Fibroblast of lung (primary cell): ENCODE measurements around the gene COL11A1. TPM values are rescaled to one million over a fixed set of nuclear protein-coding genes. Genes with fewer than 3 reads are reported as not detected.

Experiments used
- DNase-seq, 2 donors: peaks; one replicate each; pipeline versions ENCODE4 v3.0.0 to v3.0.0-alpha.2; 2010; ENCODE audit warnings: low read depth in 2 of 2
- H2AFZ ChIP-seq: 2 replicates; pipeline ENCODE4 v1.5.1; 2012; ENCODE audit warnings: low read length, control low read depth, inconsistent platforms
- H3K27ac ChIP-seq: 2 replicates; pipeline ENCODE4 v1.5.1; 2011; ENCODE audit warnings: low read length, control low read depth; ENCODE audit not compliant: insufficient read depth
- H3K27me3 ChIP-seq: 2 replicates; pipeline ENCODE4 v1.5.1; 2011; ENCODE audit warnings: mild to moderate bottlenecking, low read length; ENCODE audit not compliant: control insufficient read depth, insufficient read depth
- H3K36me3 ChIP-seq: 2 replicates; pipeline ENCODE4 v1.5.1; 2011; ENCODE audit warnings: low read length; ENCODE audit not compliant: control insufficient read depth, insufficient read depth
- H3K4me1 ChIP-seq: 2 replicates; pipeline ENCODE4 v1.5.1; 2011; ENCODE audit warnings: low read length; ENCODE audit not compliant: control insufficient read depth, insufficient read depth; ENCODE audit errors: extremely low read depth
- H3K4me2 ChIP-seq: 2 replicates; pipeline ENCODE4 v1.5.1; 2011; ENCODE audit warnings: low read length, control low read depth; ENCODE audit not compliant: insufficient read depth; ENCODE audit errors: extremely low read depth
- H3K4me3 ChIP-seq, 4 experiments: fragments of 200-600 bp in 1 of 4; sonication (generic) in 1 of 4; replicated peaks in 1 of 4; 2 replicates each; pipeline ENCODE4 v1.5.1; 2011 to 2016; ENCODE audit warnings: low read length in 4 of 4, low read depth in 3 of 4, mild to moderate bottlenecking in 3 of 4, control low read depth in 2 of 4, inconsistent platforms in 1 of 4, mixed read lengths in 1 of 4; ENCODE audit not compliant: insufficient read depth in 1 of 4; ENCODE audit errors: control extremely low read depth in 1 of 4
- H3K79me2 ChIP-seq: 2 replicates; pipeline ENCODE4 v1.5.1; 2012; ENCODE audit warnings: mild to moderate bottlenecking, low read length, inconsistent platforms; ENCODE audit not compliant: control insufficient read depth, insufficient read depth
- H3K9ac ChIP-seq: 2 replicates; pipeline ENCODE4 v1.5.1; 2011; ENCODE audit warnings: mild to moderate bottlenecking, low read length, control low read depth; ENCODE audit not compliant: insufficient read depth
- H3K9me3 ChIP-seq: 2 replicates; pipeline ENCODE4 v1.5.1; 2012; ENCODE audit warnings: low read depth, low read length; ENCODE audit not compliant: control insufficient read depth, insufficient read depth
- H4K20me1 ChIP-seq: 2 replicates; pipeline ENCODE4 v1.5.1; 2011; ENCODE audit warnings: low read length; ENCODE audit not compliant: control insufficient read depth, insufficient read depth; ENCODE audit errors: extremely low read depth
- CTCF ChIP-seq, 2 donors: IDR thresholded peaks in 1 of 2; conservative IDR thresholded peaks in 1 of 2; 1 replicate in 1 of 2; 2 replicates in 1 of 2; pipeline ENCODE4 v1.5.1; 2011 to 2012; ENCODE audit warnings: low read length in 2 of 2, control low read depth in 1 of 2, inconsistent platforms in 1 of 2, low read depth in 1 of 2, mild to moderate bottlenecking in 1 of 2
- EZH2 ChIP-seq: IDR thresholded peaks from 2 replicates; pipeline ENCODE4 v1.5.1; 2012; ENCODE audit warnings: low read length, control low read depth, mild to moderate bottlenecking; ENCODE audit errors: missing control alignments
- polyA plus RNA-seq, 2 donors: library from polyadenylated mRNA; depleted of rRNA in 1 of 2; stranded (reverse) in 1 of 2; unstranded in 1 of 2; fragments of >200 nt; gene quantifications; 2 replicates each; pipeline ENCODE4 v1.2.1, GENCODE V29; 2011 to 2012; ENCODE audit warnings: missing spikeins in 1 of 2
- total RNA-seq: library from RNA; depleted of rRNA; stranded (reverse); fragments of >200 nt; gene quantifications from 2 replicates; pipeline ENCODE4 v1.2.1, GENCODE V29; 2014

COL11A1 gene
- total and polyA plus RNA-seq, 2 donors (not counting 1 experiment from before 2014, with no cell fraction given): 2.6 to 8.9 TPM

GRCh38 chr1:103109311-103109920 lies 1.1 kb upstream of the COL11A1 start:
- Histone ChIP-seq H3K79me2 (no peaks in the 10 kb centered on the region), H3K4me1 (no peaks in the 10 kb centered on the region), H3K9me3 (no peaks in the 10 kb centered on the region), H3K27me3 (no peaks in the 10 kb centered on the region), H3K9ac (no peak overlapping the region), H3K4me3 (no peak overlapping the region), H4K20me1 (no peaks in the 10 kb centered on the region), H2AFZ (no peak overlapping the region), H3K4me2 (no peak overlapping the region), H3K36me3 (no peaks in the 10 kb centered on the region), H3K27ac (no peak overlapping the region)
- DNase-seq: peak in 1 of 2 donors; percentile 43
- no peak for TF ChIP-seq CTCF (conservative IDR thresholded peaks at IDR 0.05 in 1 of 2, IDR thresholded peaks at IDR 0.05 in 1 of 2; ENCODE audit: low read depth in 1 of 2, low read length in 2 of 2)
- TF ChIP-seq EZH2: no peak

GRCh38 chr1:103107741-103108375 lies 464 bp downstream of the COL11A1 start:
- Histone ChIP-seq H3K79me2 (no peaks in the 10 kb centered on the region), H3K27me3 (no peaks in the 10 kb centered on the region), H3K9ac (no peak overlapping the region), H4K20me1 (no peaks in the 10 kb centered on the region), H3K4me2 (peak overlapping the region; percentile 11), H3K9me3 (no peaks in the 10 kb centered on the region), H3K36me3 (no peaks in the 10 kb centered on the region), H3K4me1 (no peaks in the 10 kb centered on the region), H2AFZ (peak overlapping the region; percentile 19), H3K4me3 (peak overlapping the region in 2 of 4 experiments; percentile 52 to 74), H3K27ac (no peak overlapping the region)
- DNase-seq: peak in 1 of 2 donors; percentile 23
- TF ChIP-seq CTCF (conservative IDR thresholded peaks at IDR 0.05 in 1 of 2, IDR thresholded peaks at IDR 0.05 in 1 of 2; ENCODE audit: low read depth in 1 of 2, low read length in 2 of 2): no peak
- no peak for TF ChIP-seq EZH2

DNA sequence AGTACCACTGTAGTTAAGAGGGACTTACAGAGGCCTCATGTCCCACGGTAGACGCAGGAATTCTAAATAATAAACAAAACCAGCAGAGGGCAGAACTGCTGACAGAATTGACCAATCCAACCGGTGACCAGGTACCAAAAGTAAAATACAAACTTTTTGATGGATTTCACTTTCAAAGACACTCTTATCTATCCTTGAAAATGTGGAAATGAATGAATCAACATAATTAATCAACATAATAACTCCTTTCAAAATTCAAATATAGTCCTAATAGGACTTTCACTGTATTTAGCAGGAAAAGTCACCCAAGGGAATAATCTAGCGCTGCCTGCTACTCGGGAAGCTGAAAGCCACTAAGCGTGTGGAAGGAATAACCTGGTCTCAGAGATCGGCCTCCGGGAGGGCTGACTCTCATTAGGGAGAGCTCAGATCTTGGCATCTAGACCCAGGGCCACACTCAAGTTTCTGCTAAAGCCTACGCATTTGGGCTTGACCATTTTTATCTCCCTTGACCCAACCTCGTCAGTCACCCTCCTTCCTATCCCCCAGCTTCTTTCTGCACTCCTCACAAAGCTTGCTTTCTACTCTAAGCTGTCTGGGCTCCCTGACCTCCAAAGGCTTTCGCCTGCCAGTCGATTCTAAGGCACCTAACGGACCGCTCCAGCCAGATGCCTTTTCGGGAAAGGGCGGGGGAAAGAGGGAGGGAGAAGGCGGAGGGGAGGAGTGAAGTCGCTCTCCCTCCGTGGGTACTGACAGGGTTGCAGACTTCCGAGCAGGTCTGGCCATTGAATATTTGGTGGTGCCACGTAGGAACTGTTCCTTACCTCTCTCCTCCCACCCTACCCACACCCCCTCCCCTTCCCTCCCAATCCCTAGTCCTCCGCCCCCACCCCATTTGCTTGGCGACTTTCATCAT lies 1.6 kb downstream of the COL11A1 start:
- Histone ChIP-seq H3K4me2 (peak overlapping the region; percentile 83), H3K79me2 (no peaks in the 10 kb centered on the region), H4K20me1 (no peaks in the 10 kb centered on the region), H3K27me3 (no peaks in the 10 kb centered on the region), H3K9me3 (no peaks in the 10 kb centered on the region), H3K4me1 (no peaks in the 10 kb centered on the region), H3K4me3 (peak overlapping the region; percentile 20 to 74 (median 46)), H3K27ac (no peak overlapping the region), H3K36me3 (no peaks in the 10 kb centered on the region), H2AFZ (peak overlapping the region; percentile 9), H3K9ac (no peak overlapping the region)
- peak; percentile 46 to 52 for TF ChIP-seq CTCF (conservative IDR thresholded peaks at IDR 0.05 in 1 of 2, IDR thresholded peaks at IDR 0.05 in 1 of 2; ENCODE audit: low read depth in 1 of 2, low read length in 2 of 2)
- TF ChIP-seq EZH2: no peak
- peak; percentile 46 to 68 for DNase-seq
